ENCODE results near the gene CHMP1A. TPM values are rescaled to one million over a fixed set of nuclear protein-coding genes. Genes with fewer than 3 reads are reported as not detected.

The CHMP1A gene
- total RNA-seq, 1 donor: 114 TPM

- TF ChIP-seq, protein P1, sequence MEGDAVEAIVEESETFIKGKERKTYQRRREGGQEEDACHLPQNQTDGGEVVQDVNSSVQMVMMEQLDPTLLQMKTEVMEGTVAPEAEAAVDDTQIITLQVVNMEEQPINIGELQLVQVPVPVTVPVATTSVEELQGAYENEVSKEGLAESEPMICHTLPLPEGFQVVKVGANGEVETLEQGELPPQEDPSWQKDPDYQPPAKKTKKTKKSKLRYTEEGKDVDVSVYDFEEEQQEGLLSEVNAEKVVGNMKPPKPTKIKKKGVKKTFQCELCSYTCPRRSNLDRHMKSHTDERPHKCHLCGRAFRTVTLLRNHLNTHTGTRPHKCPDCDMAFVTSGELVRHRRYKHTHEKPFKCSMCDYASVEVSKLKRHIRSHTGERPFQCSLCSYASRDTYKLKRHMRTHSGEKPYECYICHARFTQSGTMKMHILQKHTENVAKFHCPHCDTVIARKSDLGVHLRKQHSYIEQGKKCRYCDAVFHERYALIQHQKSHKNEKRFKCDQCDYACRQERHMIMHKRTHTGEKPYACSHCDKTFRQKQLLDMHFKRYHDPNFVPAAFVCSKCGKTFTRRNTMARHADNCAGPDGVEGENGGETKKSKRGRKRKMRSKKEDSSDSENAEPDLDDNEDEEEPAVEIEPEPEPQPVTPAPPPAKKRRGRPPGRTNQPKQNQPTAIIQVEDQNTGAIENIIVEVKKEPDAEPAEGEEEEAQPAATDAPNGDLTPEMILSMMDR (IDR thresholded peaks at IDR 0.05; ENCODE audit: insufficient read depth, low read depth, low read length): no peak
- peak; percentile 51 for DNase-seq (ENCODE audit: low read depth)
- H3K4me3 ChIP-seq (ENCODE audit: low read depth, low read length): no peak overlapping the region
Observed at GRCh38 chr16:89633064-89633631, 24.4 kb downstream of the CHMP1A start.

DNA sequence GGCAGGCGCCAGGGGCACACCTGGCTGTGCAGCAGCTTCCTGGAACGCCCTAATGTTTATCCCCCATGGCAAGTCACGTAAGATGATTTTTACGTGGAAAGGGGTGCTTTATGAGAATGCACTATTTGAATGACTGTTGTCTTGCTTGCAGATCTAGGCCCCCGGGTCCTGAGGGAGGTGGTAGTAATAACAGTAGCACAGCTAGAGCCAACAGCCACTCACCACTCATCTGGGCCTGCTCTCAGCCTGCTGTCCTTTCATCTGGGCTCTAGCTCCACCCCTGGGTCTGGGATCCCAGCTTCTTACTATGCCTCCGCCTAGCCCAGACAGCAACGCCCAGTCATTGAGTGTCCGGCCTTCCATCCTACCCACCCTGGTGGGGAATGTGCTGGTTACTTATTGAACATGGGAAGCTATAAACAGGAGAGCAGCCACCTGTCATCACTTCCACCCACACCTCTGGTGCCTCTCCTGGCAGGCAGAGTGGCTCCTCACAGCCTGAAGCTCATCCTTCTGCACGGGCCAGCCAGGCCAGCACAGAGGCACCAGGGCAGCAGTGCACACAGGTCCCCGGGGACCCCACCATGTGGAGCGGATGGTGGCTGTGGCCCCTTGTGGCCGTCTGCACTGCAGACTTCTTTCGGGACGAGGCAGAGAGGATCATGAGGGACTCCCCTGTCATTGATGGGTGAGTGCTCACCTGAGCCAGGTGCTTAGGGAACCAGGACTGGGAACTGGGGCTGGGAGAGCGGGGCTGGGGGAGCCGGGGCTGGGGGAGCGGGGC, 27.5 kb downstream of the CHMP1A start:
- DNase-seq (ENCODE audit: low read depth): no peak
- no peak overlapping the region for H3K4me3 ChIP-seq (ENCODE audit: low read depth, low read length)
- TF ChIP-seq, protein P1 (IDR thresholded peaks at IDR 0.05; ENCODE audit: insufficient read depth, low read depth, low read length): no peak

- DNase-seq (ENCODE audit: low read depth): no peak
- no peak overlapping the region for H3K4me3 ChIP-seq (ENCODE audit: low read depth, low read length)
- TF ChIP-seq, protein P1 (IDR thresholded peaks at IDR 0.05; ENCODE audit: insufficient read depth, low read depth, low read length): no peak
Observed at GRCh38 chr16:89624777-89625761, 32.4 kb downstream of the CHMP1A start.

DNA sequence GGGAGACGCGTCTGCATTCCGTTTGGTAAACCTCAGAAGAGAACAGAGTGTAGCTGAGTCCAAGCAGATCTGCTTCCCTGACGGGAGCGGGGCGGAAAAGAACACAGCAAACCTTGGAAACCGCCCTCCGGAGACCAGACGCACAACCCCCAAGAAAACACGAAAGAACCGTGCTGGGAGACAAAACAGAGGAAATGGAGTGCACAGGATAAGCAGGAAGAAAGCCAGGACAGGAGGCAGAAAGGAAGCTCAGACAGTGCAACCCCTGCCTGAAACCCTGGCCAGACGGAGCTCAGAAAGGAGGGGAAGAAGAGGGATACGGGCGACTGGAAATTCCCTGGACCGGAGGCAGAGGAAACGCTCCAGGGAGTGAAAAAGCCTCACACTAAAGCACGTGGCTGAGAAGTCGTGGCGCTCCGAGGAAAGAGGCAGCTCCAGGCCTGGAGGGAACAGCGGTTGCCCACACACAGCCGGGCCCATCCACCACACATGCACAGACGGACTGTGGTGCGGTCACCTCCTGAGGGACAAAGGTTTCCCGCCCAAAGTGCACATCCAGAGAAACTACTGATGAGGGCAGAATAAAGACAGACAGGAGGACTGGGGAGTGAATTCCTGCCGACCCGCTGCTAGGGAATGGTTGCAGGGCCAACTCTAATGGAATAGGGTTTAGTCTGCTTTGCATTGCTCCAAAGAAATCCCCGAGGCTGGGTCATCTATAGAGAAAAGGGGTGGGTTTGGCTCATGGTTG, 33.8 kb downstream of the CHMP1A start:
- no peak overlapping the region for H3K4me3 ChIP-seq (ENCODE audit: low read depth, low read length)
- TF ChIP-seq, protein P1 (IDR thresholded peaks at IDR 0.05; ENCODE audit: insufficient read depth, low read depth, low read length): no peak
- no peak for DNase-seq (ENCODE audit: low read depth)

DNA sequence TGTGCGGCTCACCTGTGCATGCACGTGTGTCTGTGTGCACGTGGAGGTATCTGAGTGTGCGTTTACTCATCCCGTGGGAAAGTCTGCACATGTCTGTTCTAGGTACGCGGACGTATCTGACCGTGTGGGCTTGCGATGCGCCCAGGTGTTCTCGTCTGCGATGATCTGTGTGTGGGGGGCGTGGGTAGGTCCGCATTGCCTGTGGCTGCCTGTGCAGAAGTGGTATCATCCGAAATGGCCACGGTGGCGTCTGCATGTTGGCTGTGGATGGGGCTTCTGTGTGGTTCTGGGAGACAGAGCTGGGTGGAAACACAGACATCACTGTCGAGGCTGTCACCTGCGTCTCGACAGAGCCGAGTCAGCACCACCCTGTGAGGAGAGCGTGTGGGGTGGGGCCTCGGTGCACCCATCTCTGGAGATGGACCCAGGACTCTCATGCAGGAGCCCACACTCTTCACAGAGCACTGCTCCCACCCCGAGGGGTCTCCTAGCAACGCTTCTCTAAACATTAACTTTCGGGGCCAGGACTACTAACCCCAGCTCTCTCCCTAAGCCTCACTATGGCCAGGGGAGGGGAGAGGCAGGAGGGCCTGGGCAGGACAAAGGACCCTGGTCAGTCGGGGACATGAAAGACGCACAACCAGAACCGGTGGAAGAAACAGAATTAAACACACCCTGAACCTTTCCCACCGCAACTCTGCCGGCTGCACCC, 35.7 kb downstream of the CHMP1A start:
- H3K4me3 ChIP-seq (ENCODE audit: low read depth, low read length): no peak overlapping the region
- no peak for DNase-seq (ENCODE audit: low read depth)
- TF ChIP-seq, protein P1 (IDR thresholded peaks at IDR 0.05; ENCODE audit: insufficient read depth, low read depth, low read length): no peak
